Liver (tissue), 9 donors: Measurements from ENCODE around the gene FADS6. TPM values are rescaled to one million over a fixed set of nuclear protein-coding genes. Genes with fewer than 3 reads are reported as not detected.

Experiments used
- DNase-seq: peaks from one replicate; pipeline ENCODE4 v3.0.0-alpha.2; 2017; ENCODE audit warnings: low spot score
- H3K27ac ChIP-seq, 2 donors: one replicate each; pipeline ENCODE4 v1.7.0; 2013; ENCODE audit warnings: inconsistent platforms in 2 of 2, low read length in 2 of 2, control low read depth in 1 of 2, low read depth in 1 of 2, mild to moderate bottlenecking in 1 of 2
- H3K27me3 ChIP-seq, 4 donors: one replicate each; pipeline versions ENCODE4 v1.6.1 to v1.7.0; 2013; ENCODE audit warnings: low read length in 3 of 4, inconsistent platforms in 1 of 4, mild to moderate bottlenecking in 1 of 4, moderate library complexity in 1 of 4; ENCODE audit not compliant: control insufficient read depth in 4 of 4, insufficient read depth in 4 of 4
- H3K36me3 ChIP-seq, 4 donors: one replicate each; pipeline versions ENCODE4 v1.6.1 to v1.7.0; 2013; ENCODE audit warnings: low read length in 3 of 4, mild to moderate bottlenecking in 3 of 4, low read depth in 1 of 4, moderate library complexity in 1 of 4; ENCODE audit not compliant: control insufficient read depth in 4 of 4, insufficient read depth in 3 of 4
- H3K4me1 ChIP-seq, 4 donors: one replicate each; pipeline versions ENCODE4 v1.6.1 to v1.7.0; 2013; ENCODE audit warnings: low read length in 3 of 4, mild to moderate bottlenecking in 3 of 4, moderate library complexity in 1 of 4; ENCODE audit not compliant: control insufficient read depth in 4 of 4, insufficient read depth in 4 of 4
- H3K4me3 ChIP-seq, 3 donors: one replicate each; pipeline versions ENCODE4 v1.6.1 to v1.7.0; 2013; ENCODE audit warnings: low read length in 3 of 3, control low read depth in 1 of 3, low read depth in 1 of 3, mild to moderate bottlenecking in 1 of 3
- H3K9ac ChIP-seq, 2 donors: one replicate each; pipeline ENCODE4 v1.7.0; 2013; ENCODE audit warnings: low read length in 2 of 2, mild to moderate bottlenecking in 2 of 2, moderate library complexity in 2 of 2, control low read depth in 1 of 2, low read depth in 1 of 2
- H3K9me3 ChIP-seq, 4 donors: one replicate each; pipeline versions ENCODE4 v1.6.1 to v1.7.0; 2013; ENCODE audit warnings: low read length in 3 of 4; ENCODE audit not compliant: control insufficient read depth in 4 of 4
- ATF3 ChIP-seq: IDR thresholded peaks from 2 replicates; pipeline ENCODE4 v1.6.1; 2016; ENCODE audit warnings: antibody characterized with exemption
- CTCF ChIP-seq: fragments of 150-350 bp; IDR thresholded peaks from 2 replicates; pipeline ENCODE4 v1.5.1; 2017; ENCODE audit warnings: improper control_type of control experiment, low read depth, low read length; ENCODE audit not compliant: missing input control
- EGR1 ChIP-seq, 2 donors: IDR thresholded peaks; 2 replicates each; pipeline ENCODE4 v1.6.1; 2016 to 2018; ENCODE audit warnings: antibody characterized with exemption in 2 of 2, low read depth in 2 of 2
- FOXA1 ChIP-seq: IDR thresholded peaks from 2 replicates; pipeline ENCODE4 v1.6.1; 2016; ENCODE audit warnings: antibody characterized with exemption
- FOXA2 ChIP-seq: IDR thresholded peaks from 2 replicates; pipeline ENCODE4 v1.6.1; 2016; ENCODE audit warnings: antibody characterized with exemption
- GABPA ChIP-seq, 2 donors: IDR thresholded peaks in 1 of 2; conservative IDR thresholded peaks in 1 of 2; 2 replicates each; pipeline ENCODE4 v1.6.1; 2016; ENCODE audit warnings: antibody characterized with exemption in 2 of 2, mild to moderate bottlenecking in 1 of 2, moderate library complexity in 1 of 2
- HNF4A ChIP-seq, 2 donors: conservative IDR thresholded peaks; 2 replicates each; pipeline ENCODE4 v1.6.1; 2016; ENCODE audit warnings: antibody characterized with exemption in 2 of 2, mild to moderate bottlenecking in 2 of 2
- HNF4G ChIP-seq: IDR thresholded peaks from 2 replicates; pipeline ENCODE4 v1.6.1; 2016; ENCODE audit warnings: antibody characterized with exemption
- JUND ChIP-seq, 2 donors: IDR thresholded peaks; 2 replicates each; pipeline ENCODE4 v1.6.1; 2016; ENCODE audit warnings: antibody characterized with exemption in 2 of 2
- MAX ChIP-seq: IDR thresholded peaks from 2 replicates; pipeline ENCODE4 v1.6.1; 2016; ENCODE audit warnings: antibody characterized with exemption
- NR2F2 ChIP-seq: IDR thresholded peaks from 2 replicates; pipeline ENCODE4 v1.6.1; 2016; ENCODE audit warnings: antibody characterized with exemption
- RAD21 ChIP-seq, 2 donors: IDR thresholded peaks; 2 replicates each; pipeline ENCODE4 v1.6.1; 2016; ENCODE audit warnings: antibody characterized with exemption in 2 of 2, mild to moderate bottlenecking in 2 of 2
- REST ChIP-seq: IDR thresholded peaks from 2 replicates; pipeline ENCODE4 v1.6.1; 2016; ENCODE audit warnings: antibody characterized with exemption, mild to moderate bottlenecking
- RXRA ChIP-seq, 2 donors: IDR thresholded peaks; 2 replicates each; pipeline ENCODE4 v1.6.1; 2017 to 2018; ENCODE audit warnings: antibody characterized with exemption in 2 of 2, mild to moderate bottlenecking in 1 of 2
- SP1 ChIP-seq: IDR thresholded peaks from 2 replicates; pipeline ENCODE4 v1.6.1; 2018; ENCODE audit warnings: antibody characterized with exemption, mild to moderate bottlenecking
- TAF1 ChIP-seq: conservative IDR thresholded peaks from 2 replicates; pipeline ENCODE4 v1.6.1; 2016; ENCODE audit warnings: antibody characterized with exemption, mild to moderate bottlenecking
- YY1 ChIP-seq: IDR thresholded peaks from 2 replicates; pipeline ENCODE4 v1.6.1; 2016; ENCODE audit warnings: antibody characterized with exemption, mild to moderate bottlenecking
- ZBTB33 ChIP-seq: IDR thresholded peaks from 2 replicates; pipeline ENCODE4 v1.6.1; 2016; ENCODE audit warnings: antibody characterized with exemption
- WGBS: extraction: QIAGEN DNeasy Blood & Tissue Kit; methylation state at CpG from one replicate; pipeline ENCODE4 v1.1.7; 2013; 5-methylcytosine and 5-hydroxymethylcytosine counted together
- polyA plus RNA-seq, 2 donors: library from polyadenylated mRNA; stranded (reverse) in 1 of 2; unstranded in 1 of 2; fragments of 200-250 nt in 1 of 2; fragments of >200 nt in 1 of 2; fragmentation: Nextera tagmentation in 1 of 2; extraction: Ambion mirVana in 1 of 2; gene quantifications; one replicate each; pipeline versions ENCODE4 v1.2.1 to v1.2.3, GENCODE V29; 2013 to 2015
- total RNA-seq, 2 donors: library from RNA; depleted of rRNA; stranded (reverse); fragments of >200 nt; gene quantifications; one replicate each; pipeline ENCODE4 v1.2.3, GENCODE V29; 2014
- donor health status: healthy.
- donor health status: healthy.
- donor health status: healthy.
- donor health status: healthy.
- donor health status: healthy.

The FADS6 gene
- total and polyA plus RNA-seq, 4 donors: 2.1 to 7.1 (median 4.2) TPM; not detected in 1

- no peak overlapping the region for H3K27ac ChIP-seq
- H3K27me3 ChIP-seq: peaks cover 2 to 14% (median 4%) of the 10 kb centered on the region in 4 donors
- no peak overlapping the region for H3K9ac ChIP-seq
- no peak for DNase-seq
- no peak overlapping the region for H3K4me3 ChIP-seq
- no peaks in the 10 kb centered on the region for H3K36me3 ChIP-seq
- WGBS: 19% methylated on average over 12 of the region's 12 CpGs
- TF ChIP-seq TAF1 (no peak), ATF3 (no peak), YY1 (no peak), EGR1 (IDR thresholded peaks at IDR 0.05; ENCODE audit: low read depth in 2 of 2) (no peak), FOXA1 (no peak), HNF4A (conservative IDR thresholded peaks at IDR 0.05) (no peak), ZBTB33 (no peak), GABPA (IDR thresholded peaks at IDR 0.05 in 1 of 2, conservative IDR thresholded peaks at IDR 0.05 in 1 of 2) (no peak), HNF4G (no peak), RXRA (IDR thresholded peaks at IDR 0.05) (no peak), MAX (no peak)
- H3K9me3 ChIP-seq: no peaks in the 10 kb centered on the region
- peaks cover 0 to 7% (median 2%) of the 10 kb centered on the region in 4 donors for H3K4me1 ChIP-seq
Measured at GRCh38 chr17:74936470-74936799, 43.0 kb upstream of the FADS6 start.

- H3K36me3 ChIP-seq: no peaks in the 10 kb centered on the region
- no peaks in the 10 kb centered on the region for H3K9me3 ChIP-seq
- peaks cover 2 to 14% (median 4%) of the 10 kb centered on the region in 4 donors for H3K27me3 ChIP-seq
- peaks cover 0 to 7% (median 2%) of the 10 kb centered on the region in 4 donors for H3K4me1 ChIP-seq
- TF ChIP-seq NR2F2: no peak
- H3K27ac ChIP-seq: no peak within 1 kb of the TSS
- peak within 1 kb of the TSS in 1 of 3 donors; percentile 18 for H3K4me3 ChIP-seq
- no peak within 1 kb of the TSS for H3K9ac ChIP-seq
- WGBS: 5% methylated on average over 78 of the region's 78 CpGs
- no peak for DNase-seq
Measured at GRCh38 chr17:74935585-74936469, 42.4 kb upstream of the FADS6 start, which contains the start of gene OTOP3. OTOP3 (plus strand) TSS chr17:74935898; CDS start chr17:74935922, 24 bp downstream.

- no peak overlapping the region for H3K9ac ChIP-seq
- 64% methylated on average over 3 of the region's 3 CpGs for WGBS
- H3K27ac ChIP-seq: no peak overlapping the region
- no peak for DNase-seq
- H3K9me3 ChIP-seq: no peaks in the 10 kb centered on the region
- H3K4me3 ChIP-seq: no peak overlapping the region
- no peaks in the 10 kb centered on the region for H3K36me3 ChIP-seq
- peaks cover 2 to 14% (median 4%) of the 10 kb centered on the region in 4 donors for H3K27me3 ChIP-seq
- peaks cover 0 to 7% (median 2%) of the 10 kb centered on the region in 4 donors for H3K4me1 ChIP-seq
- TF ChIP-seq MAX (no peak), FOXA2 (no peak), FOXA1 (no peak), HNF4G (no peak), NR2F2 (no peak), CTCF (no peak), SP1 (no peak), YY1 (no peak), EGR1 (IDR thresholded peaks at IDR 0.05; ENCODE audit: low read depth in 2 of 2) (no peak), HNF4A (conservative IDR thresholded peaks at IDR 0.05) (no peak), GABPA (IDR thresholded peaks at IDR 0.05 in 1 of 2, conservative IDR thresholded peaks at IDR 0.05 in 1 of 2) (no peak), REST (no peak), JUND (IDR thresholded peaks at IDR 0.05) (no peak), RAD21 (IDR thresholded peaks at IDR 0.05) (no peak), RXRA (IDR thresholded peaks at IDR 0.05) (no peak), TAF1 (no peak)
Measured at GRCh38 chr17:74935048-74935447, 41.6 kb upstream of the FADS6 start.
